HG03045 (cell line): ENCODE data around the gene MRPL10.
"Not testable (repeated sequence)": the region's sequence is repeated elsewhere in the genome, so short reads cannot be mapped to it uniquely, and the experiment has no call there.

ENCODE experiments used
- ATAC-seq: cut with Tn5 transposase; IDR thresholded peaks from one replicate; pipeline ENCODE4 v1.9.1; 2021; ENCODE audit warnings: mild to moderate bottlenecking, moderate library complexity; ENCODE audit not compliant: unreplicated experiment

MRPL10 gene

DNA sequence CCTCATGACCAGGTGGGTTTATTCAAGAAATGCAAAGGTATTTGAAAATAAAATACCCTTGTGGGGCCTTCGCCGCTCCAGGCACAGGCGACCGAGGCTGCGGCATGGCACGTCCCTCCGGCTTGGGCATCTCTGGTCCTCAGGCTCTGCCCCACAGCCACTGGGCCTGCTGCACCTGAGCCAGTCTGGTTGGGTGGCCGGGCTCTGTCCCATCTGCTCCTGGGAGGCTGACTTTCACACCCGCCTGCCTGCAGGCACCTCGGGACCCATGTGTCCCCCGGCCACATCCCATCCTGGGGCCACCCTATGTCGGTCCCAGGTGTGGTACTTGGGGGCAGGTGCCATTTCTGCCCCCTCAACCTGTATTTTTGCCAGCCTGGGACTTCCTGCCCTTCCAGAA lies 30.7 kb downstream of the MRPL10 start:
- ATAC-seq = no peak

DNA sequence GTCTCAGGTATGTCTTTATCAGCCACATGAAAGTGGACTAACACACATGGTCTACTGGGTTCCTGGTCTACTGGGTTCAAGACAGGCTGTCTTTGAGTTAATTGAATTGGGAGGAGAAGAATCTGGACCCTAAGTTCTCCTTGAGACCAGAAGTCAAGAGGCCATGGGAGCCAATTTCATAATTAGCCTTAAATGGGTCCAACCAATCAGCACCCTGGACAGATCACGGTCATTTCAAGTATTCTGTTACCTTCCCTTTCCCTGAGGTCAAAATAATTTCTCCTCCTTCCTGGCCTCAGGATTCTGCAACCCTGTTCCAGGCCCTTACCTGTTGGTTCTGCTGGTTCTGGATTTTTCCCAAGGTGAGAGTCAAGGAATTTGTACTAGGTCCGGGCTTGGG lies 33.5 kb downstream of the MRPL10 start:
- ATAC-seq = no peak

DNA sequence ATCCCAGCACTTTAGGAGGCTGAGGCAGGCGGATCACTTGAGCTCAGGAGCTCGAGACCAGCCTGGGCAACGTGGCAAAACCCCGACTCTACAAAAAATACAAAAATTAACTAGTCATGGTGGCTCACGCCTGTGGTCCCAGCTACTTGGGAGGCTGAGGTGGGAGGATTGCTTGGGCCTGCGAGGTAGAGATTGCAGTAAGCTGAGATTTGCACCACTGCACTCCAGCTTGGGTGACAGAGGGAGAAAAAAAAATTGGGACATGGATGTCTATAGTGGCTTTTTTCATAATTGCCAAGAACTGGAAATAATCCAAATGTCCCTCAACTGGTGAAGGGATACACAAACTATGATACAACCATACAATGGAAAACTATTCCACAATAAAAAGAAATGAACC lies 38.4 kb downstream of the MRPL10 start:
- no peak for ATAC-seq

DNA sequence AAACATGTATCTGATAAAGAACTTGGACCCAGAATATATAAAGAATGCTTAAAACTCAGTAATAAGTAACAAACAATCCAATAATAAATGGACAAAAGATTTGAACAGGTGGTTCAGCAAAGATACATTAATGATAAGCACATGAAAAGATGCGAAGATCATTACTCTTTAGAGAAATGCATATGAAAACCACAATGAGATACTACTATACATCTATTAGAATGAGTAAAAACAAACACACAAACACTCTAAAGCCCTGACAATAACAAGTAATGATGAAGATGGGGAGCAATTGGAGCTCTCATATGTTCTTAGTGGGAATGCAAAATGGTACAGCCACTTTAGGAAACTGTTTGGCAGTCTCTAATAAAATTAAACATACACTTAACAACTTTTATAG lies 38.9 kb downstream of the MRPL10 start:
- ATAC-seq = no peak

DNA sequence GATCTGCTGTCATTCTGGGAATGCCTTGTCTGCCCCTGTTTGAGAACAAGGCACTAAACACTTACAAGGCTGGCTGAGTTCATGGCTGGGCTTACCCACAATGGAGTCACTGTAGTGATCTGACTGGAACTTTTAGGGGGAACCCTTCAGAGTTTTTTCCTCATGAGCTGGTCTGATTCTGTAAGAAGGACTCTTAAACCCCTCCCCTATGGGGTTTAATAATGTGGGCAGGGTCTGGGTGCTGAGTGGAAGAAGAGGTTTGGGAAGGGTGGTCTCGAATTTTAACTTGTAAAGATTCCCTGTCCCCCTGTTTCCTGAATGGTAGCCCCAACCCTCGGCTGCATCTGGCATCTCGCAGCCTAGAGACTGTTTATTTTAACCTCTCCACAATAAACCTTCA lies 40.3 kb downstream of the MRPL10 start:
- no peak for ATAC-seq

DNA sequence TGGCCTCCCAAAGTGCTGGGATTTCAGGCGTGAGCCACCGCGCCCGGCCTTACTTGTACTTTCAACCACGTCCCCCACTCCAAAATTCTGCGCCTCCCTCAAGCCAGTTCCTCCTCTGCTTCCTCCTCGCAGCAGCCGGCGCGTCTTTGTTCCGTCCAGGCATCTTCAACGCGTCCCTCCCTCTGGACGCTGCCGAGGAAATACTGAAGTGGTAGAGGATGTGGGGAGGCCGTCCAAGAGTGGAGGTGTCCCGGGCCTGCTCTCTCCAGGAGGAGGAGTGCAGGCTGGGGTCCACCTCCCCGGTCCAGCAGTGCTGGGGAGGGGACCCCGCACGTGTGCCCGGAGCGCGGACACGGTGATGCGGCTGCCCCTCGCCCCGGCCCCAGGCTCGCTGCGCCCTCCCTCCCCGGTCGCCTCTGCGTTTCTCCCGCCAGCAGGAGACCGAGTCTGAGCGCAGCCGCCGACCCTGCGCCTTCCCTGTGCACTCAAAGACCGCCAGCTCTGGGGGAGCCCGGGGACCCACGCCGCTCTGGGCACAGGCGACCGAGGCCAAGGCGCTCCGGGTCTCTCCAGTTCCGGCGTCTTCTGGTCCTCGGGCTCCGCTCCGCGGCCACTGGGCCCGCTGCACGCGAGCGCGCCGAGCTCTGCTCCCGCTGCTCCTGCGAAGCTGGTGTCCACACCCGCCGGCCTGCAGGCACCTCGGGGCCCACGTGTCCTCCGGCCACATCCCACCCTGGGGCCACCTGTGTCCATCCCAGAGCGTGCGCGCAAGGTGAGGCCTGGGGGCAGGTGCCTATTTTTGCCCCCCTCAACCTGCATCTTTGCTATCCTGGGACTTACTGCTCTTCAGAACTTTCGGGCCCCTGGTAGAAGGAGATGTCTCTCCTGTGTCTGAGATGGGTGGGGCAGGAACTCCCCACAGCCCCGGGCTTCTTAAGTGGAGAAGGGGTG lies 41.5 kb downstream of the MRPL10 start:
- ATAC-seq = no peak

DNA sequence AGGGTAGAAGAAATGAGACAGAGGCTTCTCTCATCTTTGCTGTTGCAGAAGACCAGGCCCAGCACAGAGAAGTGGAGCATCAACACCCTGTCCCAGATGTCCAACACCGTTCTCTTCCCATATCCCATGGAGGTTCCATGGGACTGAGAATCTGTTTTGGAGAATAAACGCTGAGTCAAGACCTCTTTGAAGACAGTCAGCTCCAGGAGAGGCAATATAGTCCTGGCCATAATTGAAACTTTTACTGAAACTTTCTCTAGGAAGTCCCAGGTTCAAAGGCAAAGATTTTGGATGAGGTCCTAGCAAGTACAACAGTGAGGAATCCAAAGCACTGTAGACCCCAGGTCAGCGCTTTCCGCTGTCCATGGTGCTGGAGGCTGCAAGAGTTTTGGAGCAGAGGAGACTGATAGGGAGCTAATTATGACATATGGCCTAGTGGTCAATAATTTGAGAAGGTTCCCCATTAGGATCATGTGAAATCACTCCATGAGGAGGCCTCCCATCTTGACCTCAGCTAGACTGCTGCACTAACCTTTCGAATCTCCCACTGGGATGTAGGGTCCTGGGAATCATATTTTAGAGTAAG lies 45.7 kb downstream of the MRPL10 start:
- no peak for ATAC-seq

DNA sequence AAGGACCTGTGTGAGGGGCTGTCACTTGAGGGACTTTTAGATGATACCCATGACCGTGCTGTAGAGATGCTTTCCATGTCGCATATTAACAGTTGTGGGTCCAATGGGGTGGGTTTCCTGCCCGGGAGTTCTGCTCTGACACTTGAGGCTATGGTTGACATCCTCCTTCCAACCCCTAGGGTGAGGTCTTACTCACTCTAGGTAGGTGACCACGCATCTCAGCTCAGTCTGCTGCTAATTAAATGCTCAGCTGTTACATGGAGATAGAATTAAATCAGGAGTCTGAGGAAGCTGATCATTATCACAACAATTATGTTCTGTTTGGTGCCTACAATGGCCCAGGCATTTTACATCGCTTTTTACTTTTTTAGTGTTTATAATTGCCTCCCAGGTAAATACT lies 49.9 kb downstream of the MRPL10 start:
- no peak for ATAC-seq

DNA sequence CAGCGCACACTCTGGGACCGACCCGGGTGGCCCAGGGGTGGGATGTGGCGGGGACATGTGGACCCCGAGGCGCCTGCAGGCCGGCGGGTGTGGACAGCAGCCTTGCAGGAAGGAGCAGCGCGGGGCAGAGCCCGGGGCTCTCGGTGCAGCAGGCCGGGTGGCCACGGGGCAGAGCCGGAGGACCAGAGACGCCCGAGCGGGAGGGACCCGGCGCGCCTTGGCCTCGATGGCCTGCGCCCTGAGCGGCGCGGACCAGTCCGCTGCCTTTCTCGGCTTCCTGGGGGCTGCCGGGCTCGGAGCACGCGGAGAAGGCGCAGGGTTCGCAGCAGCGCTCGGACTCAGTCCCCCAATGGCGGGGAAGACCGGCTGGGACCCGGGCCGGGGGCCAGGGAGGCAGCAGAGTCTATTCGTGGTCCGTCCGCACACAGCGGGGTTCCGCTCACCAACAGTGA lies 53.1 kb downstream of the MRPL10 start:
- no peak for ATAC-seq

DNA sequence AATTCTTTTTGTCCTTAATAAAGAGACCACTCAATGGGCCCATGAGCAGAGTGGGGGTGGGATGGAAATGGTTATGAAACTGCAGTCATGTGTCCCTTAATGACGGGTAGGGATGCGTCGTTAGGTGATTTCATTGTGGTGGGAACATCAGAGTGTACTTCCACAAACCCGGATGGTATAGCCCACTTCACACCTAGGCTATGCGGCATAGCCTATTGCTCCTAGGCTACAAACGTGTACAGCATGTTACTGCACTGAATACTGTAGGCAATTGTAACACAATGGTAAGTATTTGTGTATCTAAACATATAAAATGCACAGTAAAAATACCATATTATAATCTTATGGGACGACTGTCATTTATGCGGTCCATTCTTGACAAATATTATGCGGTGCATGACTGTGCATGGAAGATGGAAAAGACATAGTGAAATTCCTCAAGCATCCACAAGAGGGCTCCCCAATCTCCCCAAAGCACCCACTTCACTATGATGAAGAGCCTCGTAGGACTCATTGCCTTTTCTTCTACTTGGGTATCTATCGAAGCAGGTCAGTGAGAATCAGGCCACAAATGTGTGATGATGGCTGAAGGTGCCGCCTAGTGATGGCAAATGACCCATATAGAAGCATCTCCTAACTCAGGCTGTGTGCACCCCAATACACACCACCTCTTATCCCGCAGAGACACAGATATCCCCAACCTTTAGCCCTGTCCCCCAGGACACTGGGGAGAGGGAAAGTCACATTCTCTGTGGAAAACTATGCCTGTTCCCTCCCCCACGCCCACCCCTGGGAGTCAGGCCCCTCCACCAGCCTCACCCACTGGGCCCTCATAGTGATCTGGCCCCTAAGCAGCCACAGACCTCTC lies 54.8 kb downstream of the MRPL10 start:
- ATAC-seq = no peak

DNA sequence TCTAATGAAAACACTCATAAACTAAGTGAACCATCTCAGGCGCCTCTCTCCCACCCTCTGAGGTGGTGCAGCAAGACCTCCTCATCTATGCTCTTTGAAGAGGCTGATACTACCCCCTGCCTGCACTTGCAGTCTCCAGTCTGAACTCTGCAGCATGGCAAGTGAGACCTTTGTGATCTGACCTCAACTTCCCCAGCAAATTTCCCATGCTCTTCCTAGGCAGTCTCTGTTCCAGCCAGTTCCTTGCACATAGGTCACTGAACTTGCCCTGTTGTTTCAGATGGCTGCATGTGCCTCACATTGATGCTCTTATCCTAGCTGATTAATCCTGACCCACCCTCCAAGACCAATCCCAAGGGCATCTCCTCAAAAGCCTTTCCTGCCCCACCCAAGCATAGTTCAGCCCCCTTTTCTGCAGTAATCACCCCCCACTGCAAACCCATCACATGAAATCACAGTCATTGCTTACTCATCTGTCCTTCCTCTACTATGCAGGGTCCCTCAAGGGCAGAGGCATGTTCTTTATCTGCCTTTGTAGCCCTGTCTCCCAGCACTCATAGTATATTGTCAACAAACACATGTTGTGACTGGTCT lies 56.3 kb downstream of the MRPL10 start:
- no peak for ATAC-seq

DNA sequence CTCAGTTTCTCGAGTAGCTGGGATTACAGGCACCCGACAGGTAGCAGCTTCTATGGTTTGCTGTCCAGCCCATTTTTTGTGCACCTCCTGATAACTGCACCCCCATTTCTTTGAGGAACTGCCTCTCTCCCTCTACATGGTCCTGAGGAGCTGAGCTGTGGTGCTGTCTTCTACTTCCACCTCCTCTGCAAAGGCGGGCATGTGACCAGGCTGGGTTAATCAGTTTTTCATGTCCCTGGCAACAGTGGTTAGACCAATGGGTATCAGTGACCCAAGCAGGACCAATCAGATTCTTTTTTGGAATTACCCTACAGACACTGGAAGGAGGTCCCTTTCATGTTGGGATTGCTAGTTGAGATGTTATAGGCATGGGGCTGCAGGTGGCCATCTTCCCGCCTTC lies 57.0 kb downstream of the MRPL10 start:
- ATAC-seq = no peak

DNA sequence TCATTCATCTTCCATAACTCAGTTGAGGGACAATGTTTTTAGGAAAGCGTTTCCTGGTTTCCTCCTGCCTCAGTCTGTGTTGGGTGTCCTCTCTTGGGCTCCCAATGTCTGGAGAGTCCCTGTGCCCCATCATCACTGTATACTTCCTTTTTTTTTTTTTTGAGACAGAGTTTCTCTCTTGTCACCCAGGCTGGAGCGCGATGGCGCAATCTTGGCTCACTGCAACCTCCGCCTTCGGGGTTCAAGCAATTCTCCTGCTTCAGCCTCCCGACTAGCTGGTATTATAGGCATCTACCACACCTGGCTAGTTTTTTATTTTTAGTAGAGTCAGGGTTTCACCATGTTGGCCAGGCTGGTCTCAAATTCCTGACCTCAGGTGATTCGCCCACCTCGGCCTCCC lies 57.7 kb downstream of the MRPL10 start:
- not testable (repeated sequence) for ATAC-seq
